EL (cell line): ENCODE results near the gene NXN.
A peak's percentile ranks its signal among the peaks of the same experiment; 100 is the strongest.
"Not testable (repeated sequence)": the region's sequence is repeated elsewhere in the genome, so short reads cannot be mapped to it uniquely, and the experiment has no call there.

Experiments used
- DNase-seq: peaks from one replicate; pipeline ENCODE4 v3.0.0-alpha.2; 2016

The NXN gene

GRCh38 chr17:753418-753817 lies 226.2 kb downstream of the NXN start:
- DNase-seq = no peak

- peak; percentile 36 for DNase-seq
Observed at GRCh38 chr17:752620-753219, 226.9 kb downstream of the NXN start.

GRCh38 chr17:752002-752619 lies 227.5 kb downstream of the NXN start, which contains the start of gene GEMIN4:
TSS of gene GEMIN4 (minus strand) at chr17:752264. CDS start at chr17:752142, 122 bp downstream.
- DNase-seq = peak; percentile 86

- DNase-seq = peak; percentile 66
Observed at GRCh38 chr17:751269-752001, 228.1 kb downstream of the NXN start.

GRCh38 chr17:750431-751037 lies 229.0 kb downstream of the NXN start:
- no peak for DNase-seq

GRCh38 chr17:749359-749758 lies 230.2 kb downstream of the NXN start:
- not testable (repeated sequence) for DNase-seq
